Smooth muscle cell (in vitro differentiated cells): Measurements from ENCODE around the gene SLC9B1. TPM values are rescaled to one million over a fixed set of nuclear protein-coding genes. Genes with fewer than 3 reads are reported as not detected.
"Not testable (repeated sequence)": the region's sequence is repeated elsewhere in the genome, so short reads cannot be mapped to it uniquely, and the experiment has no call there.

Source experiments
- DNase-seq: peaks from one replicate; lab custom pipeline; 2025; ENCODE audit not compliant: unreplicated experiment; lab: John Stamatoyannopoulos, UW
- H2AFZ ChIP-seq: fragments of 200-600 bp; sonication (generic); 2 replicates; pipeline ENCODE4 v1.6.0; 2016; ENCODE audit warnings: antibody characterized with exemption, low read depth, mild to moderate bottlenecking
- H3F3A ChIP-seq: fragments of 200-600 bp; sonication (generic); 2 replicates; pipeline ENCODE4 v1.6.0; 2017; ENCODE audit warnings: antibody characterized with exemption, low read depth
- H3K27ac ChIP-seq: fragments of 200-600 bp; sonication (generic); 2 replicates; pipeline ENCODE4 v1.5.1; 2016; ENCODE audit warnings: low read depth, mild to moderate bottlenecking
- H3K27me3 ChIP-seq: fragments of 200-600 bp; sonication (generic); 2 replicates; pipeline ENCODE4 v1.6.1; 2016; ENCODE audit warnings: low read depth, mild to moderate bottlenecking
- H3K36me3 ChIP-seq: fragments of 200-600 bp; sonication (generic); 2 replicates; pipeline ENCODE4 v1.5.1; 2016; ENCODE audit warnings: low read depth
- H3K4me1 ChIP-seq: fragments of 200-600 bp; sonication (generic); 2 replicates; pipeline ENCODE4 v1.5.1; 2016; ENCODE audit warnings: low read depth
- H3K4me2 ChIP-seq: fragments of 200-600 bp; sonication (generic); 2 replicates; pipeline ENCODE4 v1.6.0; 2016; ENCODE audit warnings: mild to moderate bottlenecking
- H3K4me3 ChIP-seq: fragments of 200-600 bp; sonication (generic); 2 replicates; pipeline ENCODE4 v1.5.1; 2016; ENCODE audit warnings: mild to moderate bottlenecking
- H3K79me2 ChIP-seq: fragments of 200-600 bp; sonication (generic); 2 replicates; pipeline ENCODE4 v1.6.0; 2016; ENCODE audit warnings: low read depth, mild to moderate bottlenecking
- H3K9ac ChIP-seq: fragments of 200-600 bp; sonication (generic); 2 replicates; pipeline ENCODE4 v1.6.0; 2016; ENCODE audit warnings: low read depth
- H3K9me3 ChIP-seq: fragments of 200-600 bp; sonication (generic); replicated peaks from 2 replicates; pipeline ENCODE4 v1.5.1; 2016; ENCODE audit warnings: low read depth
- H4K20me1 ChIP-seq: fragments of 200-600 bp; sonication (generic); 2 replicates; pipeline ENCODE4 v1.6.0; 2016; ENCODE audit warnings: low read depth
- WGBS: methylation state at CpG from one replicate; pipeline ENCODE4 v1.1.7; 2016; ENCODE audit warnings: low lambda C conversion rate; 5-methylcytosine and 5-hydroxymethylcytosine counted together
- polyA plus RNA-seq: library from polyadenylated mRNA; unstranded; fragments of >200 nt; fragmentation: Nextera tagmentation; extraction: Ambion mirVana; gene quantifications from 2 replicates; pipeline ENCODE4 v1.2.1, GENCODE V29; 2016
- total RNA-seq: library from RNA; depleted of rRNA; stranded (reverse); fragments of >200 nt; gene quantifications from 2 replicates; pipeline ENCODE4 v1.2.3, GENCODE V29; 2014
- TF ChIP-seq, protein P1 (sequence below): fragments of 200-600 bp; sonication (generic); IDR thresholded peaks from 2 replicates; pipeline ENCODE4 v1.5.1; 2017; ENCODE audit warnings: borderline replicate concordance, mild to moderate bottlenecking, antibody characterized with exemption; ENCODE audit not compliant: insufficient read depth, poor library complexity, severe bottlenecking

SLC9B1 gene
- total and polyA plus RNA-seq, 2 experiments from 2014 or later, result not detected

GRCh38 chr4:102959496-102959895 lies 60.0 kb downstream of the SLC9B1 start:
- Histone ChIP-seq H3K9ac (no peak overlapping the region), H3K79me2 (no peaks in the 10 kb centered on the region), H3K27ac (no peak overlapping the region), H2AFZ (peak overlapping the region; percentile 43), H3F3A (no peaks in the 10 kb centered on the region), H3K4me2 (no peak overlapping the region), H3K27me3 (no peaks in the 10 kb centered on the region), H3K4me3 (no peak overlapping the region), H3K4me1 (no peaks in the 10 kb centered on the region), H3K9me3 (no peaks in the 10 kb centered on the region), H4K20me1 (no peaks in the 10 kb centered on the region), H3K36me3 (no peaks in the 10 kb centered on the region)
- no peak for DNase-seq
- 83% methylated on average over 3 of the region's 3 CpGs for WGBS
- TF ChIP-seq, protein P1, sequence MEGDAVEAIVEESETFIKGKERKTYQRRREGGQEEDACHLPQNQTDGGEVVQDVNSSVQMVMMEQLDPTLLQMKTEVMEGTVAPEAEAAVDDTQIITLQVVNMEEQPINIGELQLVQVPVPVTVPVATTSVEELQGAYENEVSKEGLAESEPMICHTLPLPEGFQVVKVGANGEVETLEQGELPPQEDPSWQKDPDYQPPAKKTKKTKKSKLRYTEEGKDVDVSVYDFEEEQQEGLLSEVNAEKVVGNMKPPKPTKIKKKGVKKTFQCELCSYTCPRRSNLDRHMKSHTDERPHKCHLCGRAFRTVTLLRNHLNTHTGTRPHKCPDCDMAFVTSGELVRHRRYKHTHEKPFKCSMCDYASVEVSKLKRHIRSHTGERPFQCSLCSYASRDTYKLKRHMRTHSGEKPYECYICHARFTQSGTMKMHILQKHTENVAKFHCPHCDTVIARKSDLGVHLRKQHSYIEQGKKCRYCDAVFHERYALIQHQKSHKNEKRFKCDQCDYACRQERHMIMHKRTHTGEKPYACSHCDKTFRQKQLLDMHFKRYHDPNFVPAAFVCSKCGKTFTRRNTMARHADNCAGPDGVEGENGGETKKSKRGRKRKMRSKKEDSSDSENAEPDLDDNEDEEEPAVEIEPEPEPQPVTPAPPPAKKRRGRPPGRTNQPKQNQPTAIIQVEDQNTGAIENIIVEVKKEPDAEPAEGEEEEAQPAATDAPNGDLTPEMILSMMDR, result no peak

DNA sequence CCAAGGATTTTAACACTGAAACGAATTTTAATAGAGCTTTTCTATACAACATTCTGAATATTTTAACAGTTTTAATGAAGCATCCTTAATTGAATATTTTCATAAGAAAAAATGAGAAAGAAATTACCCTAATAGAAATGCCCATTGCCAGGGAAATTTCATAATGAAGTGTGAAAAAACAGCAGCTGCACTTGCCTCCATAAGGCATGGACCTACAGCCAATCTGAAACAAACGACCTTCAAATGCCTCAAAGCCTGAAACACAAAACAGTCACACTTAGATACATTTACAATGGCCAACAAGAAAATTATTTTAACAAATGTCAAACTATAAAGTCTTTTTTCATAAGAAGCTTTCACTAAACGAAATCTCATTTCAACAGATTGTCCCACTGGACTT lies 74.4 kb downstream of the SLC9B1 start:
- no peaks in the 10 kb centered on the region for H3K36me3 ChIP-seq
- no peaks in the 10 kb centered on the region for H3K27me3 ChIP-seq
- TF ChIP-seq, protein P1, result no peak
- H2AFZ ChIP-seq, result no peak overlapping the region
- 65% methylated on average over 3 of the region's 3 CpGs for WGBS
- H3K79me2 ChIP-seq, result no peaks in the 10 kb centered on the region
- no peak overlapping the region for H3K9ac ChIP-seq
- no peak for DNase-seq
- no peak overlapping the region for H3K4me2 ChIP-seq
- no peaks in the 10 kb centered on the region for H3F3A ChIP-seq
- no peak overlapping the region for H3K27ac ChIP-seq
- H4K20me1 ChIP-seq, result no peaks in the 10 kb centered on the region
- no peak overlapping the region for H3K4me3 ChIP-seq
- H3K9me3 ChIP-seq, result no peaks in the 10 kb centered on the region
- H3K4me1 ChIP-seq, result no peaks in the 10 kb centered on the region

DNA sequence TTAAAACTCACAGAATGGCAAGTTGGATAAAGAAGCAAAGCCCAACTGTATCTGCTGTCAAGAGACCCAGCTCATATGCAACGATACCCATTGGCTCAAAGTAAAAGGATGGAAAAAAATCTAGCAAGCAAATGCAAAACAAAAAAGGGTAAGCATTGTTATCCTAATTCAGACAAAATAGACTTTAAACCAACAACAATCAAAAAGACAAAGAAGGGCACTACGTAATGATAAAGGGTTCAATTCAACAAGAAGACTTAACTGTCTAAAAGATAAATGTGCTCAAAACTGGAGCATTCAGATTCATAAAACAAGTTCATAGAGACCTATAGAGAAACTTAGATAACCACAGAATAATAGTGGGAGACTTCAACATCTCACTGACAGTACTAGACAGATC lies 81.4 kb downstream of the SLC9B1 start:
- not testable (repeated sequence) for H2AFZ ChIP-seq, H3K27ac ChIP-seq, H4K20me1 ChIP-seq, DNase-seq, H3K79me2 ChIP-seq, H3K27me3 ChIP-seq, H3K9ac ChIP-seq, H3K36me3 ChIP-seq, H3F3A ChIP-seq, H3K4me1 ChIP-seq, H3K4me3 ChIP-seq, H3K4me2 ChIP-seq, H3K9me3 ChIP-seq
- WGBS, result 78% methylated on average over 2 of the region's 2 CpGs

- H3K9me3 ChIP-seq, result no peaks in the 10 kb centered on the region
- H3K27me3 ChIP-seq, result no peaks in the 10 kb centered on the region
- no peak overlapping the region for H2AFZ ChIP-seq
- no peak overlapping the region for H3K4me2 ChIP-seq
- no peak overlapping the region for H3K9ac ChIP-seq
- no peaks in the 10 kb centered on the region for H3F3A ChIP-seq
- 72% methylated on average over 2 of the region's 2 CpGs for WGBS
- H3K4me3 ChIP-seq, result no peak overlapping the region
- H3K36me3 ChIP-seq, result no peaks in the 10 kb centered on the region
- no peak overlapping the region for H3K27ac ChIP-seq
- no peaks in the 10 kb centered on the region for H3K79me2 ChIP-seq
- TF ChIP-seq, protein P1, result no peak
- no peak for DNase-seq
- H4K20me1 ChIP-seq, result no peaks in the 10 kb centered on the region
- H3K4me1 ChIP-seq, result no peaks in the 10 kb centered on the region
These were observed 83.8 kb downstream of the SLC9B1 start for GRCh38 chr4:102935716-102936115.

DNA sequence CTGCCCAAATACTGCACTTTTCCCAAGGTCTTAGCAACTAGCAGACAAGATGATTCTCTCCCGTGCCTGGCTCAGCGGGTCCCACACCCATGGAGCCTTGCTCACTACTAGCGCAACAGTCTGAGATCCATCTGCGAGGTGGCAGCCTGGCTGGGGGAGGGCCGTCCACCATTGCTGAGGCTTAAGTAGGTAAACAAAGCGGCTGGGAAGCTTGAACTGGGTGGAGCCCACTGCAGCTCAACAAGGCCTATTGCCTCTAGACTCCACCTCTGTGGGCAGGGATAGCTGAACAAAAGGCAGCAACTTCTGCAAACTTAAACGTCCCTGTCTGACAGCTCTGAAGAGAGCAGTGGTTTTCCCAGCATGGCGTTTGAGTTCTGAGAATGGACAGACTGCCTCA lies 99.8 kb downstream of the SLC9B1 start:
- H3K36me3 ChIP-seq, H3K4me1 ChIP-seq, H3K4me2 ChIP-seq, H3K27me3 ChIP-seq, H3K79me2 ChIP-seq, H3K27ac ChIP-seq, H3K9me3 ChIP-seq, H2AFZ ChIP-seq, H4K20me1 ChIP-seq, H3K4me3 ChIP-seq, H3F3A ChIP-seq, H3K9ac ChIP-seq, DNase-seq: not testable (repeated sequence)
- 85% methylated on average over 8 of the region's 8 CpGs for WGBS
